ENCODE measurements around the gene TNFRSF1B.

Gene TNFRSF1B

GRCh38 chr1:12200208-12200607 is 33.4 kb downstream of the TNFRSF1B start:
- Histone ChIP-seq H3K4me1 (ENCODE audit: control insufficient read depth, insufficient read depth, low read length) (no peaks in the 10 kb centered on the region), H3K9me3 (ENCODE audit: control insufficient read depth, insufficient read depth, low read depth, low read length) (no peaks in the 10 kb centered on the region), H3K36me3 (ENCODE audit: control insufficient read depth in 2 of 2, insufficient read depth in 1 of 2, low read length in 2 of 2) (no peaks in the 10 kb centered on the region), H3K4me3 (ENCODE audit: low read depth, low read length) (no peak overlapping the region), H3K27ac (ENCODE audit: extremely low read depth, low read depth, low read length) (no peak overlapping the region)
- TF ChIP-seq HIC1 (tag by site-specific recombination; IDR thresholded peaks at IDR 0.05) (no peak), GLI2 (tag by site-specific recombination; IDR thresholded peaks at IDR 0.05; ENCODE audit: borderline replicate concordance, low read depth) (no peak), ZNF248 (tag by site-specific recombination; IDR thresholded peaks at IDR 0.05) (no peak), ZNF175 (tag by site-specific recombination; IDR thresholded peaks at IDR 0.05) (no peak), ZNF610 (tag by site-specific recombination; IDR thresholded peaks at IDR 0.05; ENCODE audit: borderline replicate concordance) (no peak), PRDM4 (tag by site-specific recombination; IDR thresholded peaks at IDR 0.05) (no peak), ZNF645 (tag by site-specific recombination; IDR thresholded peaks at IDR 0.05) (no peak), ZNF24 (tag by site-specific recombination; IDR thresholded peaks at IDR 0.05) (no peak), PRDM10 (tag by site-specific recombination; IDR thresholded peaks at IDR 0.05) (no peak), ZNF488 (tag by site-specific recombination; IDR thresholded peaks at IDR 0.05) (no peak), ZNF623 (tag by site-specific recombination; IDR thresholded peaks at IDR 0.05) (no peak), ZBTB49 (tag by site-specific recombination; IDR thresholded peaks at IDR 0.05; ENCODE audit: low read depth) (no peak)
- POLR2A ChIA-PET, result no interaction called here
- CTCF ChIA-PET, result interaction anchor here (0.6 to 5.6 kb wide), 4 partner anchors 23 to 82 kb away, joined by 3 to 57 read pairs (median 5); no protein-coding TSS in a partner anchor

All from HEK293 (cell line).